Measurements from ENCODE around the gene TMEM181. TPM values are rescaled to one million over a fixed set of nuclear protein-coding genes. Genes with fewer than 3 reads are reported as not detected.
A peak's percentile ranks its signal among the peaks of the same experiment; 100 is the strongest.
"Not testable (repeated sequence)": the region's sequence is repeated elsewhere in the genome, so short reads cannot be mapped to it uniquely, and the experiment has no call there.

Gene TMEM181
- total RNA-seq, 2 experiments from 2014 or later = 10.1 to 10.5 TPM

DNA sequence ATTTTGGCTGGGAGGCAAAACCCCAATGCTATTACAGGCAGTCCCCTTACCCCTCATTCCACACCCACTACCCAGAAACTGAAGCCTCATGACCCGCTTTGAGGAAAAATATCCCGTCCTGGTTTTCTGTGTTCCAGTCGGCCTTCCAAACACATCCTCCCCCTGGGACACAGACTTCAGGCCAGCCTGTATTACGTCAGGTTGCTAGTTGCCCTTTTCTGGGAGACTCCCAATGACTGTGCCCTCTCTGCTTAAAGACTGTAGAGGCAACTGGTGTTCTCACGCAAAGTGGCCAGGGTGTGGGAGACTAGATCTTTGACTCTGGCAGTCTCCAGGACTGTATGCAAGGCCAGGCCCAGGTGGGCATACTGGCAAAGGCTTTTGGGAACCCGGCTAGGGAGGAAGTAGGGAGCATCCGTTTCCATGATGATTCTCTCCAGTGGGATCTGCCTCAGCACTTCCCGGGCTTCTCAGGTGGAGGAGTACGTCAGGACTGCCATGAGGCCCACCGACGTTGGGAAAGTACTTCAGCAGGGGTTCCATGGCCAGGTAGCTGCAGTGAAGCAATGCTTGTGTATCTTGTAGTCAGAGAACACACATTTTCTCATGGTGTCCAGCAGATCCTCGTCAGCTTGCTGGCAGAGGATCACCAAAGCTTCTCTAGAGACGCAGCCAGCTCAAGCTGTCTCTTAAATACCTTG, 49.7 kb downstream of the TMEM181 start:
- H3K9me3 Mint-ChIP-seq = peaks cover 2% of the 10 kb centered on the region
- H3K4me3 Mint-ChIP-seq = no peak overlapping the region
- H3K27ac Mint-ChIP-seq = no peak overlapping the region
- H3K4me1 Mint-ChIP-seq = no peaks in the 10 kb centered on the region
- DNase-seq = no peak
- peaks cover 42% of the 10 kb centered on the region for H3K36me3 Mint-ChIP-seq
- H3K27me3 Mint-ChIP-seq = no peaks in the 10 kb centered on the region

DNA sequence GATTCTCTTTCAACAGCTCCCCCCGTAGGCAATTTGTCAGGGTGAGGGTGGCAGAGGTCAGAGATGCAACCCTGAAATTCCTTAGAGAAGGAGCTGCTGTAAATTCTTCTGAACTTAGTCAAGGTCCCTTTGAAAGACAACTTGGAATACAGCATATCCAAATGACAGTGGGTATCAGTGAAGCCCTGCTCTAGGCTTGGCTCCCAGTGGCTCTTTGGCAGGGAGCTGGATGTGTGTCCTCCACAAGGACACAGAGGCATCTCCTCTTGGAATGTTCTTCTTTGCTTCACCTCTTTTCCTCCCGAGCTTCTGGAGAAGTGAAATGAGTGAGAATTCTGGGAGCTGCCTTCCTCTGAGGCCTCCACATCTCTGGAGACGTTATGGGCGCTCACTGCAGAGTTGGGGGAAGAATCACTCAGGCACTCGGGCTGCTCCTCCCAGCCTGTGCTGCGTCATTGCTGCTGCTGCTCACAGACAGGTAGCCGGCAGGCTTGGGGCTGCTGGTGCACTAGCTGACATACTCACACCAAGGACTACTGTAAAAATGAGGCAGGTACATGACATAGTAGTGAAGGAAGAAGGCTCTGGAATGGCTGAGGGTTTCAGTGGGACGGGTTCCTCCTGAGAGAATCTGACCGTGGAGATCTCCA, 50.6 kb downstream of the TMEM181 start:
- H3K4me3 Mint-ChIP-seq = no peak overlapping the region
- no peaks in the 10 kb centered on the region for H3K4me1 Mint-ChIP-seq
- no peak for DNase-seq
- H3K36me3 Mint-ChIP-seq = peaks cover 47% of the 10 kb centered on the region
- peaks cover 6% of the 10 kb centered on the region for H3K9me3 Mint-ChIP-seq
- no peaks in the 10 kb centered on the region for H3K27me3 Mint-ChIP-seq
- no peak overlapping the region for H3K27ac Mint-ChIP-seq

GRCh38 chr6:158611039-158611438, 51.1 kb downstream of the TMEM181 start:
- Mint-ChIP-seq H3K4me1 (no peaks in the 10 kb centered on the region), H3K27me3 (no peaks in the 10 kb centered on the region), H3K27ac (peak overlapping the region; percentile 10), H3K9me3 (peaks cover 6% of the 10 kb centered on the region), H3K36me3 (peaks cover 48% of the 10 kb centered on the region), H3K4me3 (no peak overlapping the region)
- DNase-seq = no peak

GRCh38 chr6:158611541-158612370, 51.9 kb downstream of the TMEM181 start:
- Mint-ChIP-seq H3K36me3 (peaks cover 55% of the 10 kb centered on the region), H3K27me3 (no peaks in the 10 kb centered on the region), H3K9me3 (peaks cover 6% of the 10 kb centered on the region), H3K4me1 (no peaks in the 10 kb centered on the region), H3K4me3 (no peak overlapping the region), H3K27ac (no peak overlapping the region)
- DNase-seq = no peak

DNA sequence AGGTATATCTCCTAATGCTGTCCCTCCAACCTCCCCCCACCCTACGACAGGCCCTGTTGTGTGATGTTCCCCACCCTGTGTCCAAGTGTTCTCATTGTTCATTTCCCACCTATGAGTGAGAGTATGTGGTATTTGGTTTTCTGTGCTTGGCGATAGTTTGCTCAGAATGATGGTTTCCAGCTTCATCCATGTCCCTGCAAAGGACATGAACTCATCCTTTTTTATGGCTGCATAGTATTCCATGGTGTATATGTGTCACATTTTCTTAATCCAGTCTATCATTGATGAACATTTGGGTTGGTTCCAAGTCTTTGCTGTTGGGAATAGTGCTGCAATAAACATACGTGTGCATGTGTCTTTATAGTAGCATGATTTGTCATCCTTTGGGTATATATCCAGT, 54.7 kb downstream of the TMEM181 start:
- H3K4me3 Mint-ChIP-seq, H3K9me3 Mint-ChIP-seq: not testable (repeated sequence)

DNA sequence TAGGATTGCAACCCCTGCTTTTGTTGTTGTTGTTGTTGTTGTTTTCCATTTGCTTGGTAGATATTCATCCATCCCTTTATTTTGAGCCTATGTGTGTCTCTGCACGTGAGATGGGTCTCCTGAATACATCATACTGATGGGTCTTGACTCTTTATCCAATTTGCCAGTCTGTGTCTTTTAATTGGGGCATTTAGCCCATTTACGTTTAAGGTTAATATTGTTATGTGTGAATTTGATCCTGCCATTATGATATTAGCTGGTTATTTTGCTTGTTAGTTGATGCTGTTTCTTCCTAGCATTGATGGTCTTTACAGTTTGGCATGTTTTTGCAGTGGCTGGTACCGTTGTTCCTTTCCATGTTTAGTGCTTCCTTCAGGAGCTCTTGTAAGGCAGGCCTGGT, 58.4 kb downstream of the TMEM181 start:
- H3K36me3 Mint-ChIP-seq = peaks cover 53% of the 10 kb centered on the region
- not testable (repeated sequence) for DNase-seq, H3K27me3 Mint-ChIP-seq, H3K27ac Mint-ChIP-seq, H3K4me3 Mint-ChIP-seq, H3K9me3 Mint-ChIP-seq, H3K4me1 Mint-ChIP-seq

More for the DNA sequence above, 54.7 kb downstream of the TMEM181 start:
- not testable (repeated sequence) for DNase-seq, H3K27ac Mint-ChIP-seq, H3K27me3 Mint-ChIP-seq, H3K4me1 Mint-ChIP-seq
- H3K36me3 Mint-ChIP-seq = peaks cover 71% of the 10 kb centered on the region

- peaks cover 5% of the 10 kb centered on the region for H3K4me1 Mint-ChIP-seq
- H3K36me3 Mint-ChIP-seq = peaks cover 37% of the 10 kb centered on the region
- no peak overlapping the region for H3K4me3 Mint-ChIP-seq
- no peak for DNase-seq
- H3K27ac Mint-ChIP-seq = no peak overlapping the region
- H3K27me3 Mint-ChIP-seq = no peaks in the 10 kb centered on the region
- no peaks in the 10 kb centered on the region for H3K9me3 Mint-ChIP-seq
Observed at GRCh38 chr6:158619922-158620801, 60.3 kb downstream of the TMEM181 start.

DNA sequence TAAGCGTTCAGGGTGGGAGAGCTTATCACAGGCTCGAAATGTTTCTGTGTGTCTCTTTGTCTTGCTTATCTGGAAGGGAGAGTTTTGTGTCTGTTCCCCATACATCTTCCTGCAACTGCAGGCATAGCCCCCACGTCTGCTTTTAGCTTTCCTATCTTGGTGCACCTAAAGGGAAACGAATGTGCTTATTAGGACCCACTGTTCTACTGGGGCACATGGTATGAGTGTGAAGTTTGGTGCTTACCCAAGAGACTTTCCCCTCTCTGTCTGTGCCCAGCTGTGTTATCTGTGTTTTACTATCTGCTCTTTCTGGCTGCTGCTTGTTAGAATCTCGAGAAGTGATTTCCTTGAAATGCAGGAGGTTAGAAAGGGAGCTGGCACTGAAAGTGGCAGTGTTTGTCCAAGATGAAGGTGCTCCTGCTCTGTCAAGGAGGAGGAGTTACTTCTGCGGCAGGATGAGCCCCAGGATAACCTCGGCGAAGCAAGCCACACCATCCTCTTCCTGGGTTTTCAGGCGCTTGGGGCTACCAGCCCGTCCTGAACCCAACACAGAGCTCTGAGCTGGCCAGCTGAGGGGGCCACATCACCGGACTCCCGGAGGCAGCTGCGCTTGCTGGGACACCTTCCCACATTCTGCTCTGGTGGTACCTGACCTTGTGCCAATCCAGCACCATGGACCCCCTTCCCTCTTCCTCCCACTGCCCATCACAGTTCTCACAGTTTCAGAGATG, 61.2 kb downstream of the TMEM181 start:
- Mint-ChIP-seq H3K9me3 (no peaks in the 10 kb centered on the region), H3K36me3 (peaks cover 29% of the 10 kb centered on the region), H3K27ac (no peak overlapping the region), H3K27me3 (no peaks in the 10 kb centered on the region), H3K4me3 (no peak overlapping the region), H3K4me1 (peaks cover 5% of the 10 kb centered on the region)
- no peak for DNase-seq

DNA sequence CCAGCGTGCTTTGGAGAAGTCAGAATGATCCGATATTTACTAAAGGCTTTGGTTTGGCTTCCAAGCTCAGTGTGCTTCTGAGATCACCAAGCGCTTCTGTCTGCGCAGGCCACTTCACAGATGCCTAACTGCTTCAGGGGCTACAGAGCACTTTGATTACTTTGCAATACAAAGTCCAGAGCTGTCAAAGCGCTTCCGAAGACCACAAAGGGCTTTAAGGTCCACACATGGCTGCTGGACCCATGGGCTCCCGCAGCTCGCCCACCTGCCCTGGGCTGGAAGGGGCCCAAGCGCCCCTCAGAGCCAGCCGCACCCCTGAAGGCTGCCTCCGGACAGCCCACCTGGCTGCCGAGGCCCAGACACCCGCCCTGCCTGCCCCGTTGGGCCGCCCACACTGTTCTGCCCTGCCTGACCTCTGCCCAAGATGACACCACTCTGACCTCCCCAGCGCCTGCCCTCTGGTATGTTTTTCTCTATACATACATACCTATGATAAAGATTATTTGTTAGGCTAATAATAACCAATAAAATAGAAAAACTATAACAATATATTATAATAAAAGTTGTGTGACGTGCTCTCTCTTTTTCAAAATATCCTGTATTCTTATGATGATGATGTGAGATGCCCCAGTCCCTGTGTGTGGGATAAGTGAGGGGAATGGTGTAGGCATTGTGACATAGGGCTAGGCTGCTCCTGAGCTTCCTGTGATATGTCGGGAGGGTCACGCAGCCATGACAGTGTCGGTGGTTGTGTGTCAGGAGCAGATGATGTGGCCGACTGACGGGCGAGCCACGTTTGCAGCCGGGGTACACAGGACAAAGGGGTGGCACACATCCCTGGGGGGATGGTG, 62.0 kb downstream of the TMEM181 start:
- Mint-ChIP-seq H3K9me3 (no peaks in the 10 kb centered on the region), H3K36me3 (peaks cover 25% of the 10 kb centered on the region), H3K27ac (no peak overlapping the region), H3K27me3 (no peaks in the 10 kb centered on the region), H3K4me1 (peaks cover 5% of the 10 kb centered on the region), H3K4me3 (no peak overlapping the region)
- no peak for DNase-seq

DNA sequence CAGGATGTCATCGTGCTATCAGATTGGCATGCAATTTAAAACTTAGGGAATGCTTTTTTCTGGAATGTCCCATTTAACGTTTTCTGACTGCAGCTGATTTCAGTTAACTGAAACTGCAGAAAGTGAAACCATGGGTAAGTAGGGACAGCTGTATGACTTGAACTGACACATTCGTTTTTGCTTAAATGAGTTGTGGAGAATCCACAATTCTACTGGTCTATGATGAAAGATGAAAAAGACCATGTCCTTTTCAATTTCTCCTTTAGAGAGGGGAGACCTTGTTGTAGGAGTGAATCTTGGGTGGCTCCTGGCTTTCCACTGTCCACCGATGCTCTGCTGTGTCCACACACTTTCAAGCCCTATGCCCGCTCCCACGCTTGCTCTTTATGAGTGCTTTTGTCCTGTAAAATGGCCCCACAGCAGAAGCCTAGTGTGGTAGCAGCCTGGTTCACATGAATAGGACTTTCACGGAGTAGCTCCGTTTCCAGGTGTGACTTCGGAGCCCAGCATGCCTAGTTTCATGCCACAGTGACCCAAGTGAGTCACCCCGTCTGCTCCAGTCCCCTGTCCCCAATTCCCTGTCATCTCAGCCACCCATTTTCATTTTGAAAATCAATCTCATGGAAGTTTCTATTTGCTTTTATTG, 62.8 kb downstream of the TMEM181 start:
- no peak overlapping the region for H3K27ac Mint-ChIP-seq

GRCh38 chr6:158624684-158625682, 65.1 kb downstream of the TMEM181 start:
- Mint-ChIP-seq H3K4me3 (no peak overlapping the region), H3K36me3 (peaks cover 20% of the 10 kb centered on the region), H3K27ac (no peak overlapping the region), H3K9me3 (no peaks in the 10 kb centered on the region), H3K4me1 (peaks cover 12% of the 10 kb centered on the region), H3K27me3 (no peaks in the 10 kb centered on the region)
- DNase-seq = no peak

More for the DNA sequence above, 62.8 kb downstream of the TMEM181 start:
- no peak for DNase-seq
- Mint-ChIP-seq H3K36me3 (peaks cover 19% of the 10 kb centered on the region), H3K4me1 (peaks cover 5% of the 10 kb centered on the region), H3K9me3 (no peaks in the 10 kb centered on the region), H3K27me3 (no peaks in the 10 kb centered on the region), H3K4me3 (no peak overlapping the region)

DNA sequence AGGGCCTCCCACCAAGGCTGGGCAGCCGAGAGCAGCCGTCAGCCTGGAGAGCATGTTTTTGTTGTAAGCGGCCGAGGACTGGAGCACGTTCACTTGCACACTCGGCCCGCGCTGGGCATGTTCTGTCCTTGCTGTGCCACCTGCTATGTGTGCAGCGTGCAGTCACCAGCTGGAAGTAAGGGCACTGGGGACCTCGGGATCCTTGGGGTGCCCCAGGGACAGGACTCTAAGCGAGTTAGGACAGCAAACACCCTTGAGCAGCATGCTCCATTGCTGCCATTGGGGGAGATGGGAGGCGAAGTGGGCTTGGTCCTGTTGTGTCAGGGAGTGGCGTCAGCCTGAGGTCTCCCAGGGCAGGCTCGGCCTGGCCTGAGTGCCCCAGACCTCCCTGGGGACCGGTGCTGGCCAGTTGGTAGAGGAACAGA, 66.0 kb downstream of the TMEM181 start:
- Mint-ChIP-seq H3K9me3 (no peaks in the 10 kb centered on the region), H3K4me3 (no peak overlapping the region), H3K4me1 (peaks cover 16% of the 10 kb centered on the region), H3K27me3 (no peaks in the 10 kb centered on the region), H3K36me3 (peaks cover 17% of the 10 kb centered on the region), H3K27ac (peak overlapping the region; percentile 9)
- no peak for DNase-seq
